Right kidney (tissue), 1 donor: Measurements from ENCODE around the gene MCOLN2.
A peak's percentile ranks its signal among the peaks of the same experiment; 100 is the strongest.

Experiments used
- DNase-seq: peaks from one replicate; pipeline ENCODE4 v3.0.0-alpha.2; 2016

MCOLN2 gene

DNA sequence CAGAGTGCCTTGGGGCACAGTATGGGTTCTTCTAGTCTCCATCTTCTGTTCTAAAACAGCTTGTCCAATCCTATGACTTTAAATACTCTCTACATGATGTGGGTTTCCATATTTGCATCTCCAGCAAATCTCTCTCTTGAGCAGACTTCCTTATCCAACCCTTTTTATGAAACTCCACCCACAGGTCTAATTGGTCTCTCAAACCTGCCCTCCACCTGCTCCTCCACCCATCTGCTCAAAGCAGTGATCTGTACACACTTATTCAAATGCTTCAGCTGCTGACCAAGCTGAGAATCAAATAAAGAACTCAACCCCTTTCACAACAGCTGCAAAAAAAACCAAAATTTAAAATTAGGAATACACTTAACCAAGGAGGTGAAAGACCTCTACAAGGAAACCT is 11.5 kb downstream of the MCOLN2 start:
- no peak for DNase-seq

DNA sequence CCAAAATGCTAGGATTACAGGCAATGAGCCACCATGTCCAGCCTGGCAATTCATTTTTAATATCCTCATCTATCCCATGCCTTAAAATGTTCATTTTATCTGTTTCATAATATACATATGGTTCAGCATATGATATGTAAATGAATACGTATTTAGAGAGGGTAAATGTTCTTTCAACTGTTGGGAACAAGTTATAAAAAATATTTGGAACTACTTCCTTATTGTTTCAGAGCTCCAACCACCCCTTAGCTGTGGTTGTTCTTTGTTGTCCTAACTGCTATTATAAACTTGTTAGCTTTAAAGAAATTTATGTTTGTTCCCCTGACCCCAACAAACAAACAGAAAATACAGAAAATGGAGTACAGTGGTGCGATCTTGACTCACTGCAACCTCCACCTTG is 14.5 kb downstream of the MCOLN2 start:
- no peak for DNase-seq

DNA sequence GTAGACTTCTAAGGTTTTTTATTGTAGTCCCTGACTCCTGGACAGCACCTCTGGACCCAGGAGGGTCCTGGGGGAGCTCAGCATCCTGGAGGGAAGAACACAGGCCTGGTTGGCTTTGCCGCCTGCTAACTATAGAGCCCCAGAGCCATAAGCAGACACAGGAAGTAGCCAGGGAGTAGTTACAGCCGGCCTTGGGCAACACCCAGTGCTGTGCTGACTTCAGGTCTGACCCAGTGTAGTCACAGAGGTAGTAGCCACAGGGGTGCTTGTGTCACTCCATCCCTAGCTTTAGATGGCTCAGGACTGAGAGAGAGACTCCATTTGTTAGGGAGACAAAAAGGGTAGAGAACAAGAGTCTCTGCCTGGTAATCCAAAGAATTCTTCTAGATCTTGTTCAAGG is 21.9 kb downstream of the MCOLN2 start:
- DNase-seq: no peak

DNA sequence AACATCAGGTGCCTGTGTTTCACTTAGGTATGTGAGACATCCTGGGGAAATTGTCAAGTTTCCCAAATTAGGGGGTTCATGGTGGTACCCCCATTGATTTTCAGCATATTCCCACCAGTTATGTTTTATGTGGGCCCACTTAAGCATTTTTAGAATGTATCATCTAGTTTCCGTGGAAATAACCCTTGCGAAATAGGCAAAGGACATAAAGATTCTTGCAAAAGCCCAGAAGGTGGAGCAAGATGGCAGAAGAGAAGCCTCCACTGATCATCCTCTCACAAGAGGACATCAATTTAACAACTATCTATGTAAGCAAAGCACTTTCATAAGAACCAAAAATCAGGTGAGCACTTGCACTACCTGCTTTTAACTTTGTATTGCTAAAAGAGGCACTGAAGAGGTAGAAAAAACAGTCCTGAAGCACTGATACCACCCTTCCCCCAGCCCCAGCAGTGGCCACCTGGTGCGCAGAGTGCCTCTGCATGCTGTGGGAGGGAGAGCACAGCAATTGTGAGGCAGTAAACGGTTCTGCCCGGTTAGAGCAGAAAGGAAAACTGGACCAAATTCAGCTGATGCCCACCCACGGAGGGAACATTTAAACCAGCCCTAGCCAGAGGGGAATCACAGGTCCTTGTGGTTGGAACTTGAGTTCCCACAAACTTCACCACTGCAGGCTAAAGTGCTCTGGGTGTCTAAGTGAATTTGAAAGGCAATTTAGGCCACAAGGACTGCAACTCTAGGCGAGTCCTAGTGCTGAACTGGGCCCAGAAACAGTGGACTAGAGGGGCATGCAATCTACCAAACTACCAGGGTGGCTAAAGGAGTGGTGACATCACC is 23.2 kb downstream of the MCOLN2 start:
- no peak for DNase-seq

DNA sequence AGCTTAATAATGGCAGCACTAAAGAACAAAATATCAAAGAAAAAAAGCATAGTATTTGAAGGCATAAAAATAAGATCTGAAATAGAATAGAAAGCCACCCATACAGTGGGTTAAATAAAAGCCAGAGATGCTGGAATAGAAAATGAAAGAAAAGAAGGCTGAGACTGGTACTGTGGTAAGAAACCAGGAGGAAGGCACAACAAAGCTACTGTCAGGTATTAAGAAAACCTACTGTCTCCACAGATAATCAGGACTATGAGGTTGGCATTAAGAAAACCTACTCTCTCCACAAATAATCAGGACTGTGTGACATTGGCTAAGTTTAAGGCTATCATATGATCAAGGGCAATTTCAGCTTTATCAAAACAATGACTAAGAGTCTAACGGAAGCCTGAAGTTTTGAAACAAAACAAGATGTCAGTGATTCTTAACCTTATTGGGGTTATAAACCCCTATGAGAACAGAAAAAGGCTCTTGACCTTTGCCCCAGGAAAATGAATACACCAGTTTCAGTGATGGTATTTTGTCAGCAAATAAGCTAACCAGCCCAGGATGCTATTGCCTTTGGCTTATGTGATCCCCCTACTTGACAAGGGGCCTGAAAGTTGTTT is 24.4 kb downstream of the MCOLN2 start:
- no peak for DNase-seq

DNA sequence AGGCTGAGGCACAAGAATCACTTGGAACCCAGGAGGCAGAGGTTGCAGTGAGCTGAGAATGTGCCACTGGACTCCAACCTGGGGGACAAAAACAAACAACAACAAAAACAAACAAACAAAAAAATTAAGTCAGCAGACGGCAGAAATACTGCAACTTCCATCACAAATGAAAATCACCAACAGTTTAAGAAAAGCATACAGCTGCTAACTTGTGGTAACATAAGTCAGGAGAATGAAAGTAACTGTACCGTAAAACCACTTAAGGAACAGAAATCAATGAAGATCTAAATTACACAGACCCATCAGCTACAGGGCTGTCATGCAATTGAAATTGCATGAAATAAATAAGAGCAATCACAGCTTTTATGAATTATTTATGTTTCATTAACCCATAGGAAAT is 25.0 kb downstream of the MCOLN2 start:
- DNase-seq: no peak

DNA sequence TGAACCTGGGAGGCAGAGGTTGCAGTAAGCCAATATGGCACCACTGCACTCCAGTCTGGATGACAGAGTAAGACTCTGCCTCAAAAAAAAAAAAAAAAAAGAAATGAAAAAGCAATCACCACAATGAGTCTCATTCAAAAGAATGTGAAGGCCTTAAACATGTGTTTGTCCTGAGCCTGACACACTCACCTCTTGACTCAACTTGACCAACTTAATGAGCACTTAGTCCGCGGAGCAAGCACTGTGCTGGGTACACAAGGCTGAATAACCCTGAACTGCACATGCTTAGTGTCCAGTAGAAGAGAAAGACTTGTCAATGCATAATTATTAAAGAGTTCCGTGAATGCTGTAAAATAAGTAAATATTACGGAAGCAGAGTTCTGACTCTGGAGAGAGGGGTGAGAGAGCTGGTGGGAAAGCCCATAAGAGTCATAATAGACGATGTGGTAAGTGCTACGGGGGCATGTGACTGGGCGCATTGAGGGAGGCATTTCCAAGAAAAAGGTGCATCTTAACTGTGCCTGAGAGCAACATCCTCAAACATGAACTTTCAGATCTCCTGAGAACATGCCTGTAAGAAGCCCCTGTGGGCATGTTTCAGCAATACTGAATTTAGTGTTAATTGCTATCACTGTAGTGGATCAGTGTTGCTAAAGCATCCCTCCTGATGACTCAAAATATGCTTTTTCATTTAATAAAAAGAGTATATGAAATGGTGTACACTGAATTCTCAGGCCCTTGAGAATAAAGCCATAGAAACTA is 27.2 kb downstream of the MCOLN2 start:
- no peak for DNase-seq

DNA sequence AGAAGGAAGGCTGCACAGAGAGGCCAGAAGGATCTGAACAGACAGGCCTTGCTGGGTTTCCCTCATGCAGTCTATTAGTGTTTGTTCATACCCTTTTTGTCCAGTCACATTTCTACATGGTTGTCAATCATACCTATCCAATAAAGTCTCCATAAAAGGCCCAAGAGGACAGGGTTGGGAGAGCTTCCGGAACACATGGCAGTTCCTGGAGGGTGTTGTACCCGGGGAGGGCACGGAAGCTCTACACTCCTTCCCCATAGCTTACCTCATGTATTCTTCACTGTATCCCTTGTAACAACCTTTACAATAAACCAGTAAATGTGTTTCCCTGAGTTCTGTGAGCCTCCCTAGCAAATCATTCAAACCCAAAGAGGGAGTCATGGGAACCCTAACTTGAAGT is 28.0 kb downstream of the MCOLN2 start:
- DNase-seq: no peak

DNA sequence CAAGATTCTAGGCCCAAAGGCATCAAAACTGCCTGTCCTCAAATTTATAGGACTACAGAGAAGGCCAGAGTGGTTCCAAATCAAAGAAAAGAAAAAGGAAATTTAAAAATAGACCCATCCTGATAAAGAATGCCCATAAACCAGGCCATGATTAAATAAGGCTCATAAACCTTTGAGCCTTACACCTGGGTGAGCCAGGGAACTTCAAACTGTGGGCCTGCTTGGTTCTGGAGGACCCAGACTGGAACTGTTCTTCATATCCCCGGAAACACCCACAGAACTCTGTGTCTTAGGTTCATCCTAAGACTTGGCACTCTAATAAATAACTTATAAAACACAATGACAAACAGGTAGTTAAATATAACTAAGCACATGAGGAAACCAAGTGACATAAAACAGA is 28.8 kb downstream of the MCOLN2 start:
- DNase-seq: no peak

DNA sequence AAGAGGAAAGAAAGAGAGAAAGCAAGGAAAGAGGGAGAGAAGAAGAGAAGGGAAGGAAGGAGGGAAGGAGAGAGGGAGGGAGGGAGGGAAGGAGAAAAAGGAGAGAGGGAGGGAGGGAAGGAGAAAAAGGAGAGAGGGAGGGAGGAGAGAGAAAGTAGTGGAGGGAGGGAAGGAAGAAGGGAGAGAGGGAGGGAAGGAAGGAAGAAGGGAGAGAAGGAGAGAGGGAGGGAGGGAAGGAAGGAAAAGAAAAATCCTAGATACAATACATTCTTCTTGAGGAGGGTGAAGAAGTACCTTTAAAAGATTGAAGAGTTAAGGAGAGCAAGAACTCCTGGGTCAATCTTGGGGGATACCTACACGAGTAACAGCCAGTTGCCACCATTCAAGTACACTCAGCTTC is 29.2 kb downstream of the MCOLN2 start:
- no peak for DNase-seq

DNA sequence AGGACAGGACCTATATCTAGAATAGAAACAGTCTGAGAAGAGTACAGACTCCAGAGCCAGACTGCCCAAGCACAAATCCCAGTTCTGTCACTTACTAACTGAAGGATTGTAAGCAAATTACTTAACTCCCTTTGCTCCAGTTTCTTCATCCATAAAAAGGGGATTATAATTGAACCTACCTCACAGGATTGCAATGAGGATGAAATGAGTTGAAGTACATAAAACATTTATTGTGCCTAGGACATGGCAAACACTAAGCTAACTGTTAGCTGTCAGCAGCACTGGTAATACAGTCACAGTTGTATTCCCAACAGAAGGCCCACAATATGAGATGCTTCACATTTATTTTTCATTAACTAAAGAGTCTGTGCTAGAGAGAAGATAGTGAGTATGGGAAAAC is 33.9 kb downstream of the MCOLN2 start:
- no peak for DNase-seq

DNA sequence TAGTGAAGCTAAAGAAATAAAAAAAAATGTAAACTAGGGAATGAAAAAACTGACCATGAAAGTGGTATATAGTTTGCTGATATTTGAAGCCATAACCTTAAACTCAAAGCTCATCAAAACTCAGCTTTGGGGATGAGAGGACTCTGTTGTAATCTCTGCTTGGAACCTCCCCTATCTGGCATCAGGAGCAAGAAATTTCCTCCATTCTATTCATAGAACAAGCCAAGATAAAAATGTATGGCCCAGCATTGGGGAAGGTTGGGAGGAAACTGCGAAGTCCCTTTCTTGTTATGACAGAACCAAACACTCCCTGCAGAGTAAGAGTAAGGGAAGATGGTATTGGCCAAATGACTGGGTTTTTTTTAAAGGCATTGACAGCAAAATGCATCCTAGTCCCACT is 35.6 kb downstream of the MCOLN2 start:
- DNase-seq: no peak

DNA sequence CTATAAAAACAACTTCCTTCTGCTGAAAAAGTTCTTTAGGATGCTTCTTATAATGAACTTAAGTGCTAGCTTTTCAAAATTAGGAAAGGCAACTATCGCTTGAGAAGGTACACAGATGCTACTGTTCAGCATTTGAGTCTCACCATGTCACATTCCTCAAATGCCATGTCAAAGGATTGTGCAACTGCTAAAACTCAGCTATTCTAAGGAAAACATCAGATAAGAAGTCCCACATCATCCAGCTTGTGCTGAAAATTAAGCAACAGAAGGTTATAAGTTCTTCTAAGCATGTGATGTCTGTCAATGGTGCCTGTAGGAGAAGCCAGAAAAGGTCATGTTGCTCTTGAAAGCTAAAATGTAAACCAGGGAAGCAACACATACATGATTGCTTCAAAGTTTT is 36.5 kb downstream of the MCOLN2 start:
- no peak for DNase-seq

DNA sequence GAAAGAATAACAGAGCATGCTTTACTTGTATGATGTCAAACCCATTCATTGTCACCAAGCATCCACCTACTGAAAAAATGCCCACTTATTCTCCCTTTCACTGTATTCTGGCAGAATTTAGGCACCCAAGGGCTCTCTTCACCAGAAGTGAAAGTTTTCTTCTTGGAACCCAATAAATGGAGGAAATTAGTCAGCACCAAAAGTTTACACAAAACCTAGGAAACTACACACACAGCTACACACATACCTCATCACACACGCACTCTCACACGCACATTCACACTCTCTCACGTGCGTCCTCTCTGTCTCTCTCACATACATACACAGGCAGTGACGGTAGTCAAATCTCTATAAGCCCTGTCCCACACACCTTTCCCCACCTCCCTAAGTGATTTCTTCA is 37.6 kb downstream of the MCOLN2 start:
- DNase-seq: no peak

DNA sequence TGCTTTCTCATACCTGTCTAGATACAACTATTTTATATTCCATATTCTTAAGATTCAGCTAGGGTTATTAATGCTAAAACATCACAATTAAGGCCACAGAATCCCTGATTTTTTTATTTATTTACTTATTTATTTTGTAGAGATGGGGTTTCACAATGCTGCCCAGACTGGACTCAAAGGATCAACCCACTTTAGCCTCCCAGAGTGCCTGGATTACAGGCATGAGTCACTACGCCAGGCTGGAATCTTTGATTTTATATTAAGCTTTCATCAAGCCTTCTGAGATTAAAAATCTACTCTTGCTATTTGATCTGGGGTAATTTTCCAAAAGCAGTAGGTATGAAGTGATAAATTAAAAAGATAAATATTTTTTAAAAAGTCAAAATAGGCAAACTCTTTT is 38.9 kb downstream of the MCOLN2 start:
- DNase-seq: no peak

DNA sequence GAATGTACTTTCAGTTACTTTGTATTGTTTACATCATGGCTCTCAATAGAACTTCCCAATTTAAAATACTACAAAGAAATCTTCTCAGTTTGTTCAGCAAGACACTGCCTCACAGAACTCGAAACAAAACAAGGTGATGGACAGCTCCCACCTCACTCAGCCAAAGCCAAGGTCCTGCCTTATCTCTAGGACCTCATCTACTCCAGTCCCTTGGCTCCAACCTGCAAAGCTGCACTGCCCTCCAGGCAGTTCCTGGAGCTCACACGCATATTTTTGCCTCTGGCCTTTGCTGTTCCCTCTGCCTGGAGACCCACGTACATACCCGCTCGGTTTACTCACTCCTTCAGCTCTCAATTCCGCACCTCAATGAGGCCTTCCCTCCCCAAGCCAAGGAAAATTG is 40.3 kb downstream of the MCOLN2 start:
- no peak for DNase-seq

DNA sequence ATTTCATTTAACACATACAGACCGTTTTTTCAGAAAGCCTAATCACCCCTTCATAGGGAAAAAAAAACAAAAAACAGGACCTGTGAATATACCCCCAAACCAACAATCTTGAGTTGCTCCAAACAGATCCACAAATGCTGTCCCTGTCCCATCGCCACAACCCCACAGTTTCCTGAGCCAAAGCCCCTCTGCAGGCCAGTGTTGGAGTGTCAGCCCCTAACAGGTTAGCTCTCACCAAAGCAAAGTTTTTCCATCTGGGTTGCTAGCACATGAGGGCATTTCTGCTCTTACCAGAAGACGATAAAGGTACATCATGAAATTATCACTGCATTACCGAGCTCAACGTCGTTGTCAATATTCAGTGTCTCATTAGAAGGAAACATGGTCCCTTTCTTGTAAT is 40.8 kb downstream of the MCOLN2 start:
- no peak for DNase-seq

DNA sequence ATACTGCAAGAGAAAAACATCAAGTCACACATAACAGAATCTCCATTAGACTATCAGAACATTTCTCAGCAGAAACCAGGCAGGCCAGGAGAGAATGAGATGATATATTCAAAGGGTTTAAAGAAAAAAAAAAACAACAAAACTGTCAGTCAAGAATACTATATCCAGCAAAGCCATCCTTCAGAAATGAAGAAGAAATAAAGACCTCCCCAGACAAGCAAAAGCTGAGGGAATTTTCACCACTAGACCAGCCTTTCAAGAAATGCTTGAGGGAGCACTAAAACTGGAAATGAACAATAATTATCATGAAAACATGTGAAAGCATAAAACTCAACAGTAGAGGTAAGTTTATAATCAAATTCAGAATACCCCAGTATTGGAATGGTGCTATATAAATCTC is 47.2 kb downstream of the MCOLN2 start:
- no peak for DNase-seq

DNA sequence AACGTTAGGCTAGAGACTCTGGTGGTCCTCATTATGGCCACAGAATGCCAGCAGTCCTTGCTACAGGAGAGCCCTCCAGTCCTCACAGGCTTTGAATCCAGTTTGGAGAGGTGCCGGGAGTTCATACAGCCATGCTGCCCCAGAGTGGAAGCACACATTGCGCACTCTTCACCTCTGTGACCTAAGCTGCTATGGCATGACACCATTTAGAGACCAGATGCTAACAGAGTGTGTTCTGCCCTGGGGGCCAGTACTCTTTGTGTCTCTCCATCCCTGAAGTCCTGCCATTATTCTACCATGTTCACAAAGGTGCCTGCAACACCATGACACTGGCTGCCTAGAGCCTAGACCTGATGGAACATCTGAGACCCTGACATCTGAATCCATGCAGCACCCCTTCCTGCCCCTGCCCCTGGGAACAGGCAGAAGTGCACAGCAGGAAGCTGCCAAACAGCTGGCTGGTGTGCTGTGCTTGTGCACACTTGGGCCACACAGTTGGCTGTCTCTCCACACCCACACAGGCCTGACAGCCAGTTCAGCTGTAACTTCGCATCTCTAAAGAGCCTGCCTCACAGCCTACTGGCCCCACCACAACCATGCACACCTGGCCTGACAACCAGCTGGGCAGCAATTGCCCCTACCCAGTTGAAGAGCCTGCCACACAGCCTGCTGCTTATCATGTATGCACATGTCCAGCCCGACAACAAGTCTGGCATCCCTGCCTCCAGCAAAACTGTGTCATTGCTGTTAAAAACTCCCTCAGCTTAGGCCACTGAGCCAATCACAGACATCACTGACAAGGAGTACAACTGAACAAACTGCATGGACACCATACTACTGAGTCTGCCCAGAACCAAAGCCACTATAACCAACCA is 49.1 kb downstream of the MCOLN2 start:
- no peak for DNase-seq

DNA sequence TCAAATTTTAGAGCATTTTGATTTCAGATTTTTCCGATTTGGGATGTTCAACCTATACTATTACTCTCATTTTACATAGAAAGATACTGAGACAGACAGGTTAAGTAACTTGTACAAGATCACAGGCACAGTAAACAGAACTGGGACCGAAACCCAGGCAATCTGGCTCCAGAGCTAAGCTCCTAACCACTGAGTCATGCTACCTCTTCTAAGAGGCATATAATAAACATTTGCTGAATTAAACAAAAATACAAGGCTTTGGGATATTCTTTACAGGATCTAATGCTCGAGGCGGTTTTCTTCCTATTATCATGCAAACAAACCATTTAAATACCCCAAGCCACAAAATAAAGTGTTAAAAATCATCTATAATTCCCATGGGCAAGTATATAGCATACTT is 50.3 kb downstream of the MCOLN2 start:
- no peak for DNase-seq

DNA sequence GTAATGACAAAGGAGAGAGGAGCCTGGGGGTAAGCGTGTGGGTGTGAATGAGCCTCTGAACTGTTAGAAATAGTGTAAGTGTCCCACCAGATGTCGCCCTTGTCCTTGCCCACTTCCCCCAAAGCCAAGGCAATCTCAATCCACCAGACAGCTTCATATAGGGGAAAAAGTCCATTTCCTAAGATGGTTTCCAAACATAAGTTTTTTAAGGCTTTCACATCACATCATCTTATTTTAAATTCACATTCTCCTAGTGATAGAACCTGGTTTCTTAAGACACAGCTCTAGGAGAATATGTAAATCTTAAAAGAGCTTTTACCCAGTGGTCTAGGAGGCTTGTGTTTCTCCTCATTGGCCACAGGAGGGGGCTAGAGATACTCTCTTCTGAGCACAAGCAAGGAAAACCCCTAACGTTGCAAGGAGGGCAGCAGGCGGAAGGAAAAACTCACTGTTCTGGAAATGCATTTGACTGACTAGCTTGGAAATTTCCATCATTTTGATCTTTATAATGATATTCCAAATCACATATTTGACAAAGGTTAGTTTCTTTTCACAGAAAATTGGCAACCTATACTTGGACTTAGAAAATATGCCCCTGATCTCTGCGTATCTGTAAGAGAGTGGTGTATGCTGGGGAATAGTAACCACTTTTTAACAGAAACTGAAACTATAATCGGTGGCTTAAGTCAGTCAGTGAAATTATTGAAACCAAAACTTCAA is 52.0 kb downstream of the MCOLN2 start:
- peak; percentile 89 for DNase-seq

DNA sequence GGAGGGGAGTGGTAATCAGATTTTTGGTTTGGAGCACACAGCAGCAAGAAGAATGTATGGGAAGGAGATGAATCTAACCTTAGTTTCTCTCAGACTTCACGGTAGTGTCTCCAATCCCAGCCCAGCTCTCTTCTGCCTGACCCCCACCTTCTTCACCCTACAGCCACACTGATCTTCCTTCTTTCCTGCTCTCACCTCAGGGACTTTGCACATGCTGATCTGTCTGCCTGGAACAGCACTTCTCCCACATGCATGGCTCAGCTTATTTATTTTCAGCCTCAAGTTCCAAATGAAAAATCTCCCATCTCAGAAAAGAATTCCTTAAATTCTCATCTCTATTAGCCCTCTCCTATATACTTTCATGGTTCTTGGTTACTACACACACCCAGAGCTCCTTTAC is 55.1 kb downstream of the MCOLN2 start:
- DNase-seq: no peak
